AG04450 (cell line): ENCODE measurements around the gene BMPR1B. TPM values are rescaled to one million over a fixed set of nuclear protein-coding genes. Genes with fewer than 3 reads are reported as not detected.

ENCODE experiments used
- CTCF ChIA-PET: fragments of 300-600, 350-600 bp; formaldehyde crosslinking; extraction: SDS; loops from one replicate; lab custom pipeline; 2022; ENCODE audit warnings: antibody characterized with exemption, inconsistent platforms; lab: Charles Lee
- POLR2A ChIA-PET: fragments of 350-600 bp; formaldehyde crosslinking; extraction: SDS; loops from one replicate; lab custom pipeline; 2021; ENCODE audit warnings: antibody characterized with exemption, inconsistent platforms; lab: Yijun Ruan, JAX
- DNase-seq: peaks from one replicate; pipeline ENCODE4 v3.0.0-alpha.2; 2011; ENCODE audit warnings: low read depth, low spot score
- H3K27ac ChIP-seq: one replicate; pipeline ENCODE4 v1.5.1; 2012; ENCODE audit warnings: low read depth, low read length, control low read depth
- H3K27me3 ChIP-seq: one replicate; pipeline ENCODE4 v1.6.0; 2012; ENCODE audit warnings: low read length; ENCODE audit not compliant: control insufficient read depth, insufficient read depth
- H3K4me3 ChIP-seq: 2 replicates; pipeline ENCODE4 v1.5.1; 2011; ENCODE audit warnings: mild to moderate bottlenecking, low read depth, low read length, control low read depth
- H3K9me3 ChIP-seq: 2 replicates; pipeline ENCODE4 v1.5.1; 2012; ENCODE audit warnings: low read length; ENCODE audit not compliant: control insufficient read depth, insufficient read depth
- polyA minus RNA-seq: library from RNA; depleted of rRNA, polyadenylated mRNA; stranded (reverse); fragments of >200 nt; gene quantifications from 2 replicates; pipeline ENCODE4 v1.2.3, GENCODE V29; 2011; rRNA and poly(A)+ RNA removed
- polyA plus RNA-seq: library from polyadenylated mRNA; depleted of rRNA; stranded (reverse); fragments of >200 nt; gene quantifications from 2 replicates; pipeline ENCODE4 v1.2.3, GENCODE V29; 2011; rRNA removed
- TF ChIP-seq, protein P1 (sequence below): IDR thresholded peaks from 2 replicates; pipeline ENCODE4 v1.5.1; 2011; ENCODE audit warnings: low read depth, low read length, control low read depth, inconsistent platforms

Gene BMPR1B
- polyA plus RNA-seq (0.42 and 0.60 TPM in 2 replicates), polyA minus RNA-seq (0.61 and 1.5 TPM in 2 replicates)

DNA sequence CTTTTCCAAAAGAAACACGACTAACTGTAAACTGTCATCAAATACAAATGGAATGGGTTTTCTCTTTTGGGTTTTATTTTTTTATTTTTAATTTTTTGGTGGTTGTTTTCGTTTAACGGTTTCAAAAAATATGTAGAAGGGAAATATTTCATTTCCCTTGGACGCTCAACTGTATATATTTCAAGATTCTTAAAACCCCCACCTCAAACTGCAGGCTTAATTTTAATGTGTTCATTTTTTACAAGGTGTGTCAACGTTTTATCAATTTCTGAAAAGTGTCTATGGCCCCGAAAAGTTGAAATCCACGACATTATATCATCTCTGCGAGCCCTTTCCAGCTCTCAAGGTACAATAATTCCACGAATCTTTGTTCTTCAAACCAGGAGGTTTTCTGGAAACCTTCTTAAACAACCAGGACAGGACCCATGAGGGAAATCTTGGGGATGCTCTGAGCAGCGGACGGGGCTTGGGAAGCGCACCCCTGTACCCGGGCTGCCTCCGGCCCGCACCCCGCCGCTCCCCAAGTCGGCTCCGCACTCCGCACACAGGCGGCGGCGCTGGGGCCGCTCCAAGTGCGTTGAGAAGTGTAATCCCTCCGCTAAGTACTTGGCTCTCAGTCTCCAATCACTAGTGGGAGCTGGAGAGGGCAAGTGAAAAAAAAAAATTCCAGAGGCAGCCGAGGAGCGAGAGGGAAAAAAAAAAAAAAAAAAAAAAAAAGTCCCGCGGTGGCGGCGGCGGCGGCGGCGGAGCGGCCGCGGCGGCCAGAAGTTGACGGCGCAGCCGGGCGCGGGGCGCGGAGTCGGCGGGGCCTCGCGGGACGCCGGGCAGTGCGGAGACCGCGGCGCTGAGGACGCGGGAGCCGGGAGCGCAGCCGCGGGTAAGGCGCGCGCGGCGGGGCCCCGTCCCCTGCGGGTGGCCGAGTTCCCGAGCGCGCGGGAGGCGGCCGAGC is at the start of gene BMPR1B:
BMPR1B (plus strand) TSS at position 764 of the 949 bp plus-strand sequence. CDS start 346,470 bp downstream, outside the sequence.
- Histone ChIP-seq H3K27me3 (peaks cover 28% of the 10 kb centered on the region), H3K9me3 (no peaks in the 10 kb centered on the region), H3K4me3 (peak within 1 kb of the TSS; percentile 52), H3K27ac (no peak within 1 kb of the TSS)
- peak; percentile 18 for DNase-seq
- ChIA-PET CTCF (interaction anchor here (0.7 kb wide), 2 partner anchors 75 to 346 kb away, joined by 3 to 4 read pairs; no protein-coding TSS in a partner anchor), POLR2A (no interaction called here)
- TF ChIP-seq, protein P1, sequence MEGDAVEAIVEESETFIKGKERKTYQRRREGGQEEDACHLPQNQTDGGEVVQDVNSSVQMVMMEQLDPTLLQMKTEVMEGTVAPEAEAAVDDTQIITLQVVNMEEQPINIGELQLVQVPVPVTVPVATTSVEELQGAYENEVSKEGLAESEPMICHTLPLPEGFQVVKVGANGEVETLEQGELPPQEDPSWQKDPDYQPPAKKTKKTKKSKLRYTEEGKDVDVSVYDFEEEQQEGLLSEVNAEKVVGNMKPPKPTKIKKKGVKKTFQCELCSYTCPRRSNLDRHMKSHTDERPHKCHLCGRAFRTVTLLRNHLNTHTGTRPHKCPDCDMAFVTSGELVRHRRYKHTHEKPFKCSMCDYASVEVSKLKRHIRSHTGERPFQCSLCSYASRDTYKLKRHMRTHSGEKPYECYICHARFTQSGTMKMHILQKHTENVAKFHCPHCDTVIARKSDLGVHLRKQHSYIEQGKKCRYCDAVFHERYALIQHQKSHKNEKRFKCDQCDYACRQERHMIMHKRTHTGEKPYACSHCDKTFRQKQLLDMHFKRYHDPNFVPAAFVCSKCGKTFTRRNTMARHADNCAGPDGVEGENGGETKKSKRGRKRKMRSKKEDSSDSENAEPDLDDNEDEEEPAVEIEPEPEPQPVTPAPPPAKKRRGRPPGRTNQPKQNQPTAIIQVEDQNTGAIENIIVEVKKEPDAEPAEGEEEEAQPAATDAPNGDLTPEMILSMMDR: peak; percentile 31

DNA sequence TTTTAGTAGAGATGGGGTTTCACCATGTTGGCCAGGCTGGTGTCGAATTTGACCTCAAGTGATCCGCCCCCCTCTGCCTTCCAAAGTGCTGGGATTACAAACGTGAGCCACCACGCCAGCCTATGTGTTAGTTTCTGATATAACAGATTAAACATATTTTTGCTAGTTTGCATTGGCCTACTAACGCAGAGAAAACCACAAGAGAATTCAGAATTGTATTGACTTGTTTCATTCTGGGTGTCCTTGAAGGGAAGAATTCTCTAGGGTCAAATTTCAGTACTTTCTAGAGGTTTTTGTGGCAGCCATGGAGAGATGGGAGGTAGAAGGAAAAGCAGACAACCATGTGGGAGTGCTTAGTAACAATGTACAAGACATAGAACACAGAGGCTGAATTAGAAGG is 46.1 kb upstream of the BMPR1B start:
- DNase-seq: no peak
- H3K27ac ChIP-seq: no peak overlapping the region
- TF ChIP-seq, protein P1: no peak
- H3K27me3 ChIP-seq: no peaks in the 10 kb centered on the region
- H3K9me3 ChIP-seq: no peaks in the 10 kb centered on the region
- ChIA-PET CTCF (no interaction called here), POLR2A (no interaction called here)
- no peak overlapping the region for H3K4me3 ChIP-seq

DNA sequence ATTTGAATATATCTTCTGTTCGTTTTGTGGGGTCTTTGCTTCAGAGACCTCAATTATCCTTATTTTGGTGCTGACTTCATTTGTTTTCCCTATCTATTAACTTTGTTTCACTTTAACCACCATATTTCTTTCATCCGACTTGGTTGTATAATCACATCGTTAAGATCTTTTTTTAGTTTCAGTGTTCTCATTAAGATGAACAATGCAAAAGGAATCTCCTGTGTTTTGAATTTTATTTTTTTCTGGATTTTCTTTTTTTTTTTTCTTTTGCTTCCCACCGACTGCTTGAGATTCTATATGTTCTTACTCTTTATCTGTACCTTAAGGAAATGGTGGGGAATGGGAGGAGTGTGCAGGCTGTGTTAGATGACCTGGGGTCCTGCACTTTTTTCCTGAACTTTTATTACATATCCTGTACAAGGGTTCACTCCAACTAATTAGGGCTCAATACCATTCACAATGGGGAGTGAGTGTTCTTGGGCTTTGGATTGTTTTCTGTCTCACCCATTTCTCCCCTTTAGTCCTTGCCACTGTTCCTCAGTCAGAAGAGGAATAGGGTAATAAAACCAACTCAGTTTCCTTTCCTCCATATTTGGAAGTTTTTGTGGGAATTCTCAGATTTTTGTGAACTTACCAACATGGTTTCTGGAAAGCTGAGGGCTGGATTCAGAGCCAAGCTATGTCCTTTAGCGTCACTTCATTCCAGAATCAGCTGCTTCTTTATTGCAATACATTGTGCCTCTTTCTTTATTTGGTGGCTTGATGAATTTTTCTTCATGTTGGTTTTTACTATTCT is 43.2 kb upstream of the BMPR1B start:
- no peaks in the 10 kb centered on the region for H3K9me3 ChIP-seq
- ChIA-PET CTCF (no interaction called here), POLR2A (no interaction called here)
- peak; percentile 4 for DNase-seq
- no peak overlapping the region for H3K27ac ChIP-seq
- TF ChIP-seq, protein P1: no peak
- H3K27me3 ChIP-seq: no peaks in the 10 kb centered on the region
- no peak overlapping the region for H3K4me3 ChIP-seq

DNA sequence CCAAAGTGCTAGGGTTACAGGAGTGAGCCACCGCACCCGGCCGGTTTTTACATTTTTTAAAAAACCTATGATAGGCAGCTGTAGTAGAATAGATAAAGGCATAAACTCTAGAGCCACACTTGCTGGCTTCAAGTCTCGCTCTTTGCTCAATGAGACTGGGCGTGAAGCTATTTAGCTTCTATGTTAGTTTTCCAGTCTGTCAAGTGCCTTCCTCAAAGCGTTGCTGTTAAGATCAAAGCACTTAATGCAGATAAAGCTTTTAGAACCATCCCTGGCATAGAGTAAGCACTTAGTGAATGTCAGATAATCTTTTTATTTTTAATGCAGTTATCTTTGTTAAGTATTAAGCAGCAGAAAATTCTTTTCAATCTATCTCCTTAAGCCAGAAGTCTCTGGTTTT is 42.0 kb upstream of the BMPR1B start:
- Histone ChIP-seq H3K27ac (no peak overlapping the region), H3K9me3 (no peaks in the 10 kb centered on the region), H3K4me3 (no peak overlapping the region), H3K27me3 (no peaks in the 10 kb centered on the region)
- TF ChIP-seq, protein P1: no peak
- ChIA-PET CTCF (interaction anchor here (0.5 kb wide), 1 partner anchor 261 kb away, joined by 5 read pairs; no protein-coding TSS in a partner anchor), POLR2A (no interaction called here)
- DNase-seq: no peak
